ENCODE results near the gene TEX101. TPM values are rescaled to one million over a fixed set of nuclear protein-coding genes. Genes with fewer than 3 reads are reported as not detected.

TEX101 gene
- total RNA-seq, 1 experiment from 2014 or later: not detected

- Histone ChIP-seq H3K36me3 (no peaks in the 10 kb centered on the region), H3K9me3 (no peaks in the 10 kb centered on the region), H3K4me3 (no peak overlapping the region), H3K27me3 (peaks cover 2% of the 10 kb centered on the region; the same call in 1 of the 2 replicates)
- no peak for DNase-seq
Observed at GRCh38 chr19:43460362-43461016, 45.8 kb downstream of the TEX101 start.

GRCh38 chr19:43461303-43461702 is 46.6 kb downstream of the TEX101 start:
- DNase-seq: no peak
- Histone ChIP-seq H3K4me3 (no peak overlapping the region), H3K36me3 (no peaks in the 10 kb centered on the region)

GRCh38 chr19:43462383-43462782 is 47.7 kb downstream of the TEX101 start:
- Histone ChIP-seq H3K4me3 (no peak overlapping the region), H3K27me3 (peaks cover 2% of the 10 kb centered on the region; the same call in 1 of the 2 replicates), H3K36me3 (no peaks in the 10 kb centered on the region), H3K9me3 (no peaks in the 10 kb centered on the region)
- no peak for DNase-seq

More at GRCh38 chr19:43461303-43461702, 46.6 kb downstream of the TEX101 start:
- peaks cover 2% of the 10 kb centered on the region; the same call in 1 of the 2 replicates for H3K27me3 ChIP-seq
- H3K9me3 ChIP-seq: no peaks in the 10 kb centered on the region

- no peak for DNase-seq
- Histone ChIP-seq H3K27me3 (peaks cover 2% of the 10 kb centered on the region; the same call in 1 of the 2 replicates), H3K9me3 (no peaks in the 10 kb centered on the region), H3K4me3 (peak overlapping the region; percentile 70), H3K36me3 (no peaks in the 10 kb centered on the region)
Observed at GRCh38 chr19:43462785-43463380, 48.2 kb downstream of the TEX101 start.

GRCh38 chr19:43463381-43464133 is 48.9 kb downstream of the TEX101 start:
- Histone ChIP-seq H3K27me3 (peaks cover 2% of the 10 kb centered on the region; the same call in 1 of the 2 replicates), H3K4me3 (peak overlapping the region; percentile 70), H3K9me3 (no peaks in the 10 kb centered on the region), H3K36me3 (no peaks in the 10 kb centered on the region)
- DNase-seq: peak; percentile 96

- no peak for DNase-seq
- peak overlapping the region; percentile 70 for H3K4me3 ChIP-seq
- no peaks in the 10 kb centered on the region for H3K36me3 ChIP-seq
- H3K9me3 ChIP-seq: no peaks in the 10 kb centered on the region
- H3K27me3 ChIP-seq: peaks cover 2% of the 10 kb centered on the region; the same call in 1 of the 2 replicates
Observed at GRCh38 chr19:43464134-43464775, 49.6 kb downstream of the TEX101 start.

- Histone ChIP-seq H3K27me3 (peaks cover 2% of the 10 kb centered on the region; the same call in 1 of the 2 replicates), H3K4me3 (peak within 1 kb of the TSS; percentile 70), H3K36me3 (no peaks in the 10 kb centered on the region), H3K9me3 (no peaks in the 10 kb centered on the region)
- DNase-seq: no peak
Observed at GRCh38 chr19:43465468-43466120, 50.9 kb downstream of the TEX101 start, which contains the start of gene LYPD3. Gene LYPD3, minus strand, starts transcription at chr19:43465608. Its CDS starts 37 bp downstream, at chr19:43465571.

GRCh38 chr19:43466793-43467192 is 52.1 kb downstream of the TEX101 start:
- Histone ChIP-seq H3K36me3 (no peaks in the 10 kb centered on the region), H3K27me3 (peaks cover 2% of the 10 kb centered on the region; the same call in 1 of the 2 replicates), H3K9me3 (no peaks in the 10 kb centered on the region), H3K4me3 (no peak overlapping the region)
- DNase-seq: no peak

- H3K9me3 ChIP-seq: no peaks in the 10 kb centered on the region
- peaks cover 2% of the 10 kb centered on the region; the same call in 1 of the 2 replicates for H3K27me3 ChIP-seq
- DNase-seq: no peak
- H3K36me3 ChIP-seq: no peaks in the 10 kb centered on the region
- no peak overlapping the region for H3K4me3 ChIP-seq
Observed at GRCh38 chr19:43467276-43467675, 52.6 kb downstream of the TEX101 start.

GRCh38 chr19:43467730-43468129 is 53.0 kb downstream of the TEX101 start:
- Histone ChIP-seq H3K9me3 (no peaks in the 10 kb centered on the region), H3K36me3 (no peaks in the 10 kb centered on the region), H3K4me3 (no peak overlapping the region), H3K27me3 (peaks cover 2% of the 10 kb centered on the region; the same call in 1 of the 2 replicates)
- peak; percentile 23 for DNase-seq

Other genes with a start within 250 kb of the TEX101 start
- 9.5 and 9.7 TPM in 2 replicates for gene PSG5, start 228.4 kb upstream of the TEX101 start, total RNA-seq (2014; rRNA removed; shearing (Covaris generic); ENCODE audit: low replicate concordance)
- gene PSG4, start 209.3 kb upstream of the TEX101 start, total RNA-seq (2014; rRNA removed; shearing (Covaris generic); ENCODE audit: low replicate concordance): not detected in 2 replicates
- not detected in 2 replicates for gene PSG9, start 145.4 kb upstream of the TEX101 start, total RNA-seq (2014; rRNA removed; shearing (Covaris generic); ENCODE audit: low replicate concordance)
- 2.7 and 4.9 TPM in 2 replicates for gene CD177, start 61.2 kb upstream of the TEX101 start, total RNA-seq (2014; rRNA removed; shearing (Covaris generic); ENCODE audit: low replicate concordance)
- gene LYPD3, start 50.7 kb downstream of the TEX101 start, total RNA-seq (2014; rRNA removed; shearing (Covaris generic); ENCODE audit: low replicate concordance): not detected in 2 replicates
- 3.5 and 10.5 TPM in 2 replicates for gene PHLDB3, start 89.9 kb downstream of the TEX101 start, total RNA-seq (2014; rRNA removed; shearing (Covaris generic); ENCODE audit: low replicate concordance)
- gene ETHE1, start 112.3 kb downstream of the TEX101 start, total RNA-seq (2014; rRNA removed; shearing (Covaris generic); ENCODE audit: low replicate concordance): 76.7 and 101 TPM in 2 replicates
- gene ZNF575, start 118.3 kb downstream of the TEX101 start, total RNA-seq (2014; rRNA removed; shearing (Covaris generic); ENCODE audit: low replicate concordance): not detected in 2 replicates
- gene XRCC1, start 160.6 kb downstream of the TEX101 start, total RNA-seq (2014; rRNA removed; shearing (Covaris generic); ENCODE audit: low replicate concordance): 49.7 and 59.3 TPM in 2 replicates
- gene PINLYP, start 160.9 kb downstream of the TEX101 start, total RNA-seq (2014; rRNA removed; shearing (Covaris generic); ENCODE audit: low replicate concordance): 2.3 TPM in 1 of 2 replicates, not detected in the other
- gene IRGQ, start 181.2 kb downstream of the TEX101 start, total RNA-seq (2014; rRNA removed; shearing (Covaris generic); ENCODE audit: low replicate concordance): 13.3 and 16.9 TPM in 2 replicates
- 15.9 and 26.1 TPM in 2 replicates for gene ZNF576, start 181.7 kb downstream of the TEX101 start, total RNA-seq (2014; rRNA removed; shearing (Covaris generic); ENCODE audit: low replicate concordance)
- gene SRRM5, start 197.2 kb downstream of the TEX101 start, total RNA-seq (2014; rRNA removed; shearing (Covaris generic); ENCODE audit: low replicate concordance): not detected in 2 replicates
- gene ZNF428, start 204.7 kb downstream of the TEX101 start, total RNA-seq (2014; rRNA removed; shearing (Covaris generic); ENCODE audit: low replicate concordance): 45.8 and 101 TPM in 2 replicates
- gene CADM4, start 225.0 kb downstream of the TEX101 start, total RNA-seq (2014; rRNA removed; shearing (Covaris generic); ENCODE audit: low replicate concordance): 0.22 and 3.0 TPM in 2 replicates

All from MG63 (cell line).